K562 (cell line): Measurements from ENCODE around the gene CEP20. TPM values are rescaled to one million over a fixed set of nuclear protein-coding genes. Genes with fewer than 3 reads are reported as not detected.

Experiments used
- ARID1B ChIP-seq: fragments of 450-650 bp; IDR thresholded peaks from 2 replicates; pipeline ENCODE4 v1.6.1; 2016; ENCODE audit warnings: antibody characterized with exemption, mild to moderate bottlenecking, inconsistent platforms
- ATF7 ChIP-seq: fragments of 450-650 bp; IDR thresholded peaks from 2 replicates; pipeline ENCODE4 v1.7.1; 2014; ENCODE audit warnings: mild to moderate bottlenecking, moderate library complexity
- CBFA2T2 ChIP-seq: fragments of 450-650 bp; conservative IDR thresholded peaks from 2 replicates; pipeline ENCODE4 v1.6.1; 2017; ENCODE audit warnings: mild to moderate bottlenecking
- GATA2 ChIP-seq: sonication (generic); formaldehyde crosslinking; IDR thresholded peaks from 2 replicates; pipeline ENCODE4 v1.4.0; 2020; ENCODE audit warnings: mild to moderate bottlenecking, missing genetic modification reagents
- KLF6 ChIP-seq: fragments of 250-450 bp; sonication (Bioruptor Pico); IDR thresholded peaks from 2 replicates; pipeline ENCODE4 v1.4.0; 2020; ENCODE audit warnings: mild to moderate bottlenecking, moderate library complexity, borderline replicate concordance
- LARP7 ChIP-seq: fragments of 450-650 bp; IDR thresholded peaks from 2 replicates; pipeline ENCODE4 v1.6.1; 2016
- NEUROD1 ChIP-seq: fragments of 150-350 bp; IDR thresholded peaks from 2 replicates; pipeline ENCODE4 v1.6.1; 2014; ENCODE audit warnings: borderline replicate concordance, low read length, low read depth; ENCODE audit not compliant: partially characterized antibody
- NR2C1 ChIP-seq, 2 experiments: fragments of 450-650 bp; IDR thresholded peaks; 2 replicates each; pipeline ENCODE4 v1.6.1; 2017; ENCODE audit warnings: mild to moderate bottlenecking in 2 of 2, antibody characterized with exemption in 1 of 2, inconsistent platforms in 1 of 2, missing compliant biosample characterization in 1 of 2, missing genetic modification characterization in 1 of 2
- NR4A1 ChIP-seq, 2 experiments: fragments of 250-450 bp in 1 of 2; fragments of 450-650 bp in 1 of 2; sonication (Bioruptor Pico) in 1 of 2; IDR thresholded peaks; 2 replicates each; pipeline versions ENCODE4 v1.4.0 to v1.6.1; 2016 to 2020; ENCODE audit warnings: mild to moderate bottlenecking in 2 of 2, missing compliant biosample characterization in 1 of 2, missing genetic modification characterization in 1 of 2, moderate library complexity in 1 of 2
- TARDBP ChIP-seq: fragments of 450-650 bp; IDR thresholded peaks from 2 replicates; pipeline ENCODE4 v1.6.1; 2016
- TOE1 ChIP-seq, 2 experiments: fragments of 450-650 bp in 1 of 2; sonication (generic) in 1 of 2; formaldehyde crosslinking in 1 of 2; IDR thresholded peaks; 2 replicates each; pipeline versions ENCODE4 v1.7.1 to v1.8.0; 2016 to 2022; ENCODE audit warnings: borderline replicate concordance in 2 of 2, mild to moderate bottlenecking in 2 of 2, antibody characterized with exemption in 1 of 2, inconsistent platforms in 1 of 2, low read depth in 1 of 2, missing genetic modification reagents in 1 of 2, moderate library complexity in 1 of 2
- ZFP1 ChIP-seq: fragments of 450-650 bp; formaldehyde crosslinking; IDR thresholded peaks from 2 replicates; pipeline ENCODE4 v1.4.0; 2020; ENCODE audit warnings: mild to moderate bottlenecking, mixed read lengths
- polyA plus RNA-seq, 8 experiments: library from polyadenylated mRNA; depleted of rRNA in 4 of 8; stranded (reverse) in 5 of 8; unstranded in 3 of 8; fragments of >200 nt; fragmentation: Nextera tagmentation in 2 of 8; fragmentation: Illumina TruSeq in 1 of 8; extraction: Ambion mirVana in 2 of 8; extraction: Trizol in 1 of 8; gene quantifications; 2 replicates each; pipeline versions ENCODE4 v1.2.1 to v1.2.3, GENCODE V29; 2011 to 2014; ENCODE audit warnings: inconsistent platforms in 1 of 8, missing spikeins in 1 of 8
- total RNA-seq, 7 experiments: library from RNA; depleted of rRNA in 6 of 7; stranded (reverse); fragments of >200 nt in 6 of 7; fragmentation: Illumina TruSeq in 2 of 7; extraction: Trizol in 2 of 7; gene quantifications; 2 replicates each; pipeline versions ENCODE4 v1.2.1 to v1.2.3, GENCODE V29; 2011 to 2021; ENCODE audit warnings: low replicate concordance in 1 of 7
- TF ChIP-seq, protein P1 (sequence below): fragments of 150-350 bp; IDR thresholded peaks from 2 replicates; pipeline ENCODE4 v1.6.1; 2014; ENCODE audit warnings: low read depth, mild to moderate bottlenecking, low read length, borderline replicate concordance
- TF ChIP-seq, protein P2 (sequence below): sonication (generic); formaldehyde crosslinking; IDR thresholded peaks from 2 replicates; pipeline ENCODE4 v1.8.1; 2023; ENCODE audit warnings: mild to moderate bottlenecking, missing genetic modification reagents
- TF ChIP-seq, protein P3 (sequence below), 2 experiments: fragments of 450-650 bp; IDR thresholded peaks; 2 replicates each; pipeline ENCODE4 v1.6.1; 2016
- TF ChIP-seq, protein P4 (sequence below): fragments of 250-450 bp; sonication (Bioruptor Pico); IDR thresholded peaks from 2 replicates; pipeline ENCODE4 v1.5.0; 2021; ENCODE audit warnings: mild to moderate bottlenecking, borderline replicate concordance
- TF ChIP-seq, protein P5 (sequence below): fragments of 450-650 bp; conservative IDR thresholded peaks from 2 replicates; pipeline ENCODE4 v1.6.1; 2016; ENCODE audit warnings: missing genetic modification characterization, low read depth, mild to moderate bottlenecking, control low read depth, missing compliant biosample characterization

CEP20 gene
- total and polyA plus RNA-seq, 9 of the 15 experiments (the other 6 are each of a cell fraction or from before 2014, with no cell fraction given), result 41.3 to 150 (median 104) TPM

DNA sequence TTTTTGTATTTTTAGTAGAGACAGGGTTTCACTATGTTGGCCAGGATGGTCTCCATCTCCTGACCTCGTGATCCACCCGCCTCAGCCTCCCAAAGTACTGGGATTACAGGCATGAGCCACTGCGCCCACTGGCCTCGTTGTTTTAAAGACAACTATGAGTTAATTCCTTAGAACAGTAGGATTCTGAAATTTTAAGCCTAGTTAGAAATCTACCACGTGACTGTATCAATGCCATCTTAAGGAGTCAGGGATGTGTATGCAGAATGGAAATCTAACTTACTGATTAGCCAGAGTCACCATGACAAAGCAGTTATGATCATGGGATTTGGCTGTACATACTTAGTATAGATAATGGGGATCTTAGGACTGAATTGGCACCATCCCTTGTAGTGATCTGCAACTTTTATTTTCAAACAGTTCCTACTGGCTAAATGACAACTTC, 2.8 kb downstream of the CEP20 start (continued):
- TF ChIP-seq, protein P1, sequence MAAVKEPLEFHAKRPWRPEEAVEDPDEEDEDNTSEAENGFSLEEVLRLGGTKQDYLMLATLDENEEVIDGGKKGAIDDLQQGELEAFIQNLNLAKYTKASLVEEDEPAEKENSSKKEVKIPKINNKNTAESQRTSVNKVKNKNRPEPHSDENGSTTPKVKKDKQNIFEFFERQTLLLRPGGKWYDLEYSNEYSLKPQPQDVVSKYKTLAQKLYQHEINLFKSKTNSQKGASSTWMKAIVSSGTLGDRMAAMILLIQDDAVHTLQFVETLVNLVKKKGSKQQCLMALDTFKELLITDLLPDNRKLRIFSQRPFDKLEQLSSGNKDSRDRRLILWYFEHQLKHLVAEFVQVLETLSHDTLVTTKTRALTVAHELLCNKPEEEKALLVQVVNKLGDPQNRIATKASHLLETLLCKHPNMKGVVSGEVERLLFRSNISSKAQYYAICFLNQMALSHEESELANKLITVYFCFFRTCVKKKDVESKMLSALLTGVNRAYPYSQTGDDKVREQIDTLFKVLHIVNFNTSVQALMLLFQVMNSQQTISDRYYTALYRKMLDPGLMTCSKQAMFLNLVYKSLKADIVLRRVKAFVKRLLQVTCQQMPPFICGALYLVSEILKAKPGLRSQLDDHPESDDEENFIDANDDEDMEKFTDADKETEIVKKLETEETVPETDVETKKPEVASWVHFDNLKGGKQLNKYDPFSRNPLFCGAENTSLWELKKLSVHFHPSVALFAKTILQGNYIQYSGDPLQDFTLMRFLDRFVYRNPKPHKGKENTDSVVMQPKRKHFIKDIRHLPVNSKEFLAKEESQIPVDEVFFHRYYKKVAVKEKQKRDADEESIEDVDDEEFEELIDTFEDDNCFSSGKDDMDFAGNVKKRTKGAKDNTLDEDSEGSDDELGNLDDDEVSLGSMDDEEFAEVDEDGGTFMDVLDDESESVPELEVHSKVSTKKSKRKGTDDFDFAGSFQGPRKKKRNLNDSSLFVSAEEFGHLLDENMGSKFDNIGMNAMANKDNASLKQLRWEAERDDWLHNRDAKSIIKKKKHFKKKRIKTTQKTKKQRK, result no peak
- TF ChIP-seq KLF6 (peak; percentile 75; the same call in 1 of the 2 replicates), ARID1B (peak; percentile 77), LARP7 (no peak), NR2C1 (IDR thresholded peaks at IDR 0.05) (no peak), NR2C1 (tag; IDR thresholded peaks at IDR 0.05) (peak; percentile 30), NEUROD1 (no peak), ATF7 (no peak), TARDBP (no peak), CBFA2T2 (peak; percentile 64), TOE1 (IDR thresholded peaks at IDR 0.05; ENCODE audit: borderline replicate concordance) (peak; percentile 96), TOE1 (CRISPR knock-in tag; IDR thresholded peaks at IDR 0.05; ENCODE audit: borderline replicate concordance, low read depth) (no peak), ZFP1 (no peak), NR4A1 (CRISPR knock-in tag; IDR thresholded peaks at IDR 0.05) (no peak), NR4A1 (tag; IDR thresholded peaks at IDR 0.05) (peak; percentile 91; the same call in 1 of the 2 replicates), GATA2 (no peak)
- TF ChIP-seq, protein P2, sequence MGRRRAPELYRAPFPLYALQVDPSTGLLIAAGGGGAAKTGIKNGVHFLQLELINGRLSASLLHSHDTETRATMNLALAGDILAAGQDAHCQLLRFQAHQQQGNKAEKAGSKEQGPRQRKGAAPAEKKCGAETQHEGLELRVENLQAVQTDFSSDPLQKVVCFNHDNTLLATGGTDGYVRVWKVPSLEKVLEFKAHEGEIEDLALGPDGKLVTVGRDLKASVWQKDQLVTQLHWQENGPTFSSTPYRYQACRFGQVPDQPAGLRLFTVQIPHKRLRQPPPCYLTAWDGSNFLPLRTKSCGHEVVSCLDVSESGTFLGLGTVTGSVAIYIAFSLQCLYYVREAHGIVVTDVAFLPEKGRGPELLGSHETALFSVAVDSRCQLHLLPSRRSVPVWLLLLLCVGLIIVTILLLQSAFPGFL (CRISPR knock-in tag), result no peak
- TF ChIP-seq, protein P3, sequence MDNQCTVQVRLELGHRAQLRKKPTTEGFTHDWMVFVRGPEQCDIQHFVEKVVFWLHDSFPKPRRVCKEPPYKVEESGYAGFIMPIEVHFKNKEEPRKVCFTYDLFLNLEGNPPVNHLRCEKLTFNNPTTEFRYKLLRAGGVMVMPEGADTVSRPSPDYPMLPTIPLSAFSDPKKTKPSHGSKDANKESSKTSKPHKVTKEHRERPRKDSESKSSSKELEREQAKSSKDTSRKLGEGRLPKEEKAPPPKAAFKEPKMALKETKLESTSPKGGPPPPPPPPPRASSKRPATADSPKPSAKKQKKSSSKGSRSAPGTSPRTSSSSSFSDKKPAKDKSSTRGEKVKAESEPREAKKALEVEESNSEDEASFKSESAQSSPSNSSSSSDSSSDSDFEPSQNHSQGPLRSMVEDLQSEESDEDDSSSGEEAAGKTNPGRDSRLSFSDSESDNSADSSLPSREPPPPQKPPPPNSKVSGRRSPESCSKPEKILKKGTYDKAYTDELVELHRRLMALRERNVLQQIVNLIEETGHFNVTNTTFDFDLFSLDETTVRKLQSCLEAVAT (IDR thresholded peaks at IDR 0.05), result 0 out of 4 replicates have a peak, but pooled peaks of 1 of the 2 experiments have one; percentile 0
- TF ChIP-seq, protein P4, sequence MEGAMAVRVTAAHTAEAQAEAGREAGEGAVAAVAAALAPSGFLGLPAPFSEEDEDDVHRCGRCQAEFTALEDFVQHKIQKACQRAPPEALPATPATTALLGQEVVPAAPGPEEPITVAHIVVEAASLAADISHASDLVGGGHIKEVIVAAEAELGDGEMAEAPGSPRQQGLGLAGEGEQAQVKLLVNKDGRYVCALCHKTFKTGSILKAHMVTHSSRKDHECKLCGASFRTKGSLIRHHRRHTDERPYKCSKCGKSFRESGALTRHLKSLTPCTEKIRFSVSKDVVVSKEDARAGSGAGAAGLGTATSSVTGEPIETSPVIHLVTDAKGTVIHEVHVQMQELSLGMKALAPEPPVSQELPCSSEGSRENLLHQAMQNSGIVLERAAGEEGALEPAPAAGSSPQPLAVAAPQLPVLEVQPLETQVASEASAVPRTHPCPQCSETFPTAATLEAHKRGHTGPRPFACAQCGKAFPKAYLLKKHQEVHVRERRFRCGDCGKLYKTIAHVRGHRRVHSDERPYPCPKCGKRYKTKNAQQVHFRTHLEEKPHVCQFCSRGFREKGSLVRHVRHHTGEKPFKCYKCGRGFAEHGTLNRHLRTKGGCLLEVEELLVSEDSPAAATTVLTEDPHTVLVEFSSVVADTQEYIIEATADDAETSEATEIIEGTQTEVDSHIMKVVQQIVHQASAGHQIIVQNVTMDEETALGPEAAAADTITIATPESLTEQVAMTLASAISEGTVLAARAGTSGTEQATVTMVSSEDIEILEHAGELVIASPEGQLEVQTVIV (CRISPR knock-in tag), result no peak
- TF ChIP-seq, protein P5, sequence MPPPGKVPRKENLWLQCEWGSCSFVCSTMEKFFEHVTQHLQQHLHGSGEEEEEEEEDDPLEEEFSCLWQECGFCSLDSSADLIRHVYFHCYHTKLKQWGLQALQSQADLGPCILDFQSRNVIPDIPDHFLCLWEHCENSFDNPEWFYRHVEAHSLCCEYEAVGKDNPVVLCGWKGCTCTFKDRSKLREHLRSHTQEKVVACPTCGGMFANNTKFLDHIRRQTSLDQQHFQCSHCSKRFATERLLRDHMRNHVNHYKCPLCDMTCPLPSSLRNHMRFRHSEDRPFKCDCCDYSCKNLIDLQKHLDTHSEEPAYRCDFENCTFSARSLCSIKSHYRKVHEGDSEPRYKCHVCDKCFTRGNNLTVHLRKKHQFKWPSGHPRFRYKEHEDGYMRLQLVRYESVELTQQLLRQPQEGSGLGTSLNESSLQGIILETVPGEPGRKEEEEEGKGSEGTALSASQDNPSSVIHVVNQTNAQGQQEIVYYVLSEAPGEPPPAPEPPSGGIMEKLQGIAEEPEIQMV, result no peak
